Measurements from ENCODE around the gene PIK3CB. TPM values are rescaled to one million over a fixed set of nuclear protein-coding genes. Genes with fewer than 3 reads are reported as not detected.

Gene PIK3CB
- total RNA-seq, 1 donor from 2014 or later, result 16.7 TPM

GRCh38 chr3:138875754-138876664 lies 41.3 kb upstream of the PIK3CB start:
- no peaks in the 10 kb centered on the region for H3K27me3 Mint-ChIP-seq (ENCODE audit: unreplicated experiment)
- no peak for DNase-seq (ENCODE audit: extremely low spot score, unreplicated experiment)
- TF ChIP-seq CTCF (IDR thresholded peaks at IDR 0.05), result no peak
- H3K9me3 Mint-ChIP-seq (ENCODE audit: unreplicated experiment), result peaks cover 11% of the 10 kb centered on the region
- H3K36me3 Mint-ChIP-seq (ENCODE audit: unreplicated experiment), result no peaks in the 10 kb centered on the region
- no peak overlapping the region for H3K27ac Mint-ChIP-seq (ENCODE audit: unreplicated experiment)
- H3K4me1 Mint-ChIP-seq (ENCODE audit: unreplicated experiment), result no peaks in the 10 kb centered on the region
- H3K4me3 Mint-ChIP-seq (ENCODE audit: unreplicated experiment), result no peak overlapping the region

- Mint-ChIP-seq H3K27ac (ENCODE audit: unreplicated experiment) (no peak overlapping the region), H3K9me3 (ENCODE audit: unreplicated experiment) (peaks cover 11% of the 10 kb centered on the region), H3K36me3 (ENCODE audit: unreplicated experiment) (no peaks in the 10 kb centered on the region), H3K27me3 (ENCODE audit: unreplicated experiment) (no peaks in the 10 kb centered on the region), H3K4me3 (ENCODE audit: unreplicated experiment) (no peak overlapping the region), H3K4me1 (ENCODE audit: unreplicated experiment) (no peaks in the 10 kb centered on the region)
- no peak for TF ChIP-seq CTCF (IDR thresholded peaks at IDR 0.05)
- DNase-seq (ENCODE audit: extremely low spot score, unreplicated experiment), result no peak
Measured at GRCh38 chr3:138875096-138875753, 40.5 kb upstream of the PIK3CB start.

GRCh38 chr3:138873471-138874278 lies 38.9 kb upstream of the PIK3CB start:
- no peaks in the 10 kb centered on the region for H3K36me3 Mint-ChIP-seq (ENCODE audit: unreplicated experiment)
- H3K4me1 Mint-ChIP-seq (ENCODE audit: unreplicated experiment), result no peaks in the 10 kb centered on the region
- H3K27ac Mint-ChIP-seq (ENCODE audit: unreplicated experiment), result no peak overlapping the region
- H3K27me3 Mint-ChIP-seq (ENCODE audit: unreplicated experiment), result no peaks in the 10 kb centered on the region
- no peak for TF ChIP-seq CTCF (IDR thresholded peaks at IDR 0.05)
- no peak for DNase-seq (ENCODE audit: extremely low spot score, unreplicated experiment)
- peaks cover 11% of the 10 kb centered on the region for H3K9me3 Mint-ChIP-seq (ENCODE audit: unreplicated experiment)
- no peak overlapping the region for H3K4me3 Mint-ChIP-seq (ENCODE audit: unreplicated experiment)

- H3K27me3 Mint-ChIP-seq (ENCODE audit: unreplicated experiment), result no peaks in the 10 kb centered on the region
- peaks cover 2% of the 10 kb centered on the region for H3K4me1 Mint-ChIP-seq (ENCODE audit: unreplicated experiment)
- DNase-seq (ENCODE audit: extremely low spot score, unreplicated experiment), result no peak
- H3K9me3 Mint-ChIP-seq (ENCODE audit: unreplicated experiment), result peaks cover 11% of the 10 kb centered on the region
- H3K4me3 Mint-ChIP-seq (ENCODE audit: unreplicated experiment), result no peak overlapping the region
- no peaks in the 10 kb centered on the region for H3K36me3 Mint-ChIP-seq (ENCODE audit: unreplicated experiment)
- H3K27ac Mint-ChIP-seq (ENCODE audit: unreplicated experiment), result no peak overlapping the region
- no peak for TF ChIP-seq CTCF (IDR thresholded peaks at IDR 0.05)
Measured at GRCh38 chr3:138872632-138873031, 37.9 kb upstream of the PIK3CB start.
